Astrocyte of the hippocampus (primary cell): Measurements from ENCODE around the gene GPT2.

ENCODE experiments used
- DNase-seq: peaks from one replicate; pipeline ENCODE4 v3.0.0; 2011; ENCODE audit warnings: low read depth, low spot score

Gene GPT2

GRCh38 chr16:46968063-46968435 lies 83.9 kb downstream of the GPT2 start:
- no peak for DNase-seq

DNA sequence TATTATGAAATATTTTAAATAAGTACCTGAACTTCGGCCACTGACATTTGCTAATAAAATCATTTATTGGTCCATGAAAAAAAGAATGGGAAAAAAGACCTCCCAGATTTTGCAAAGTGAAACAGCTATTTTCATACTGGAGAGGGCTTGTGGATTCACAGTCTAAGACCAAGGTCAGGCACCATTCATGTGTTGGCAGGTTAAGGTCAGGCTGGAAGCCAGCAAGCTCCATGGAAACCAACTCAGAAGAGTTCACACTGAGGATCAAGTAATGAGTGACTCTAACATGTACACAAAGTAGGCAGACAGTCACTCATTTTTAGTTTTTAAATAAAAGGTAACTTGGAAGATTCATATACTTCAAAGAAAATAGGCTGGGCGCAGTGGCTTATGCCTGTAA lies 85.9 kb downstream of the GPT2 start:
- DNase-seq, result no peak

DNA sequence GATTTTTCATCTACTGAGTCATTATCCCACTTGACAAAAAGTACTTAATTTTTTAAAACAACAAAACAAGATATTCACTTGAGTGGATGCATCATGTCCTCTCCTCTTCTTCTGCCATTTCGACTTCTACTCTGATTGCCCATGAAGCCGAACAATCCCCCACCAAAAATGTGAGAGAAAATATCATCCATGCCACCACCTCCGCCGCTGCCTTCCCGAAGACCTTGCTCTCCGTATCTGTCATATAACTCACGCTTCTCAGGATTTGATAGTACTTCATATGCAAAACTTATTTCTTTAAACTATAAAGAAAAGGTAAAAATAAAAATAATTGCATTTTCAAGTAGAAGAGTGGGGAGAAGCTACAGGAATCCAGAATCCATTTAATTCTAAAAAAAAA lies 87.1 kb downstream of the GPT2 start:
- no peak for DNase-seq

DNA sequence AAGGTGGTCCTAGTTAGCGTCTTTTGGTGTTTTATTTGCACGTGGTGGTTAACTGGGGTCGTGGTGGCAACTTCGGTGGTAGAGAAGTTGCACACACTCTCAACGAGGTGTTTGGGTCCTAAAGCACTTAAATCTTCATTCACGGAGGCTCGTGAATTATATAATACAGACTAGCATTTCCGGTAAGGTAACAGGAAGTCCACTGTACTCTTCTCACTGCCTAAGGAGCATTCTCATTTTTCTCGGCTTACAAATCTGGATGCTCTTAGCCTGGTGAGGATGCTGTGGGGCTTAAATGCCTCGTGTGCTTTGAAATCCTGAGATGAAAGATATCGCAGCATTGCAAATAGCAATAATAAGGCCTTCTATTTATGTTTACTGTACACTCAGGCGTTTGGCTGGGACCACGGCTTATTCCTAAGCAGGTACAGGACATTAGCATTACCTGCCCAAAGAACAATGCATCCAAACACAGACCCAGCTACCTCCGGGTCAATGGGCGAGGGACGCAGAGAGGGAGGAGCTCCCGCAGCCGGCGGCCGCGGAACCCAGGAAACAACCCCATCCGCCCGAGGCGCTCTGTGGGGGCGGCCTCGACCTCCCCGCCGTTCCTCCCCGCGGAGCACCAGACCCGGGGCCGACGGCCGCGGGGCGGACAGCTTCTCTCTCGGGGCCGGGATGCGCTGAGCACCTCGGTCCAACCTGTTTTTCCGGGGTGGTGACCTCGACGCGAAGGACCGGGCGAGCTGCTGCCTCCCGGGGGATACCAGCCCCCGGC lies 88.5 kb downstream of the GPT2 start:
- DNase-seq, result peak; percentile 53

DNA sequence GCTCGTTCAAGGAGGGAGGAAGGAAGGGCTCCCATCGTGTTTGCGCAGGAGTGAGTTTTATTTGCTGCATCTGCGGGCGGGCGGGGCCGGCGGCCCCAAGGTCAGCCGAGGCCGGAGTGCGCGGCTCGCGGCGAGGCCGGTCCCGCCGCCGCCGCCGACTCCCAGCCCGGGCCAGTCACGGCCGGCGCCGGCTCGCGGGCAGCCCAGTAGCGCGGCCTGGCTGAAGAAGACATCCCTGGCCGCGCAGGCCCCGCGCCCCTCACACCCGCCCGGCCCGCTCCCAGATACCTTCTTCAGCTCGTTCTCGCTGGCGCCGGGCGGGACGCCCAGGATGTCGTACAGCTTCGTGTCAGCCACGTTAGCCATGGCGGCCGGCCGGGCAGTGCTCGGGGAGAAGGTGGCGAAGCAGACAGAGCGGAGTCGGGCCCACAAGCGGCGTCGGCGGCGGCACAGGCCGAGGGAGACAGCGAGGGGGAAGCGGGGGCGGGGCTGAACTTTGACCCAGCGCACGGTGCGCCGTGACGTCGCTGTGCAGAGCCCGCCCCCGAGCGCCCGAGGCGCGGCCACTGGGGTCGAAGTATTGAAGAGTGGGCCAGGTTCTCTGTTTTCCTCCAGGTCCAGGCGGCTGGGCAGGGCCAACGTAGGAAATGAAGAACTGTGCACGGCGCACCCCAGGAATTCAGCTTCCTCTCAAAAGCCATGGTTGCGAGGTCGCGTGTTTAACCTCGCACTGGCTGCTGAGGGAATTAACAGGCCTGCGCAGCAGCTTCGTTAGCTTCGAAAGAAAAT lies 89.2 kb downstream of the GPT2 start, which contains the start of gene DNAJA2:
Gene DNAJA2 (minus strand): TSS at position 468 of the 789 bp plus-strand sequence. CDS start 102 bp downstream, at position 366.
- DNase-seq, result peak; percentile 97

DNA sequence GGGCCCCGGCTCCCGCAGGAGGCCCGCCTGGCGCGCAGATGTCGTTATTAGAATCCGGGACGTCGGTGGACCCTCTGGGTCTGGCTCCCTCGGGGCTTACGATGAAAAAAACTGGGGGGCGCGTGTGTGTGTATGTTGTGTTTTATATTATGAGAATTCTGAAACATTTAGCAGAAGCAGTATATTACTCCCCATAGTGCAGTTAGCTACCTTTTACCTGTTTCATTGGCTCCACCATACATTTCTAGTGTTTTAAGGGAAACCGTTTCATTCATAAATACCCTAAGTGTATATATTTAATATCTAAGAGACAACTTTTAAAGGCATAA lies 89.8 kb downstream of the GPT2 start:
- DNase-seq, result no peak

- DNase-seq, result peak; percentile 12
Measured at GRCh38 chr16:46974352-46974751, 90.2 kb downstream of the GPT2 start.

DNA sequence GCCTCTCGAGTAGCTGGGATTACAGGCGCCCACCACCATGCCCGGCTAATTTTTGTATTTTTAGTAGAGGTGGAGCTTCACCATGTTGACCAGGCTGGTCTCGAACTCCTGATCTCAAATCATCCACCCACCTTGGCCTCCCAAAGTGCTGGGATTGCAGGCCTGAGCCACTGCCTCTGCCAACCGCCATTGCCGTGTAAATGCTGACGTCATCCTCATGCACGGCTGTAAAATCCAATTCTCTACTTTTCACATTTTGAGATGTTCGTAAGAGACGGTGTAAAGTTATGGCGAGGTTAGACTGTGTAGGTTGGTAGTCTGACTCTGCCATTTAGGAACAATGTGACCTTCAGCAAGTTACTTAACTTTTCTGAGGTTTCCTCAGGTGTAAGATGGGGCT lies 91.0 kb downstream of the GPT2 start:
- DNase-seq, result no peak

DNA sequence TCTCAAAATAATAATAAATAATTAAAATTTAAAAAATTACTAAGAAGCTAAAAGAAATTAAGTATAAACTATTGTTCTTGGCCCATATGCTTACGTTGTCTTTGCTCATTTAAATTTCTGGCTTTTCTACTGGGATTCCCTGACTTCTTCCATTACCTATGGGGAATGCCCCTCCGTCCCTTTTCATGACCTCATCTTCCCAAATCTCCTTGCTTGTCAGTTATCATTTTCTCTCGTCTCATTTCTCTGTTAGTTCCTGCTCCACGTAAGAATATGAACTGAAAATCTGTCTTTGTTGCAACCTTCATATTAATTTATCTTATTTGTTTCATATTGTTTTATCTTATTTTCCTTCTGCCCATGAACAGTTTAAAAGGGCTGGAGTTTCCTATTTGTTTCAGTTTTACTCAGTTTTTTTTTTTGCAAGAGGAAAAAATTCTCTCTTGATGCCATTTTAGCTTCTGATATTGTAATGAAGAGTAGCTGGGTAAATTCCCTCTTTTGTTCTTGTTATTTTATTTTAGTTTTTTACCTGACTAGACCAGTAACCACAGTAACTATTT lies 91.8 kb downstream of the GPT2 start:
- DNase-seq, result no peak

GRCh38 chr16:46976550-46976949 lies 92.4 kb downstream of the GPT2 start:
- no peak for DNase-seq
